ENCODE results near the gene MAGED2.
"Not testable (repeated sequence)": the region's sequence is repeated elsewhere in the genome, so short reads cannot be mapped to it uniquely, and the experiment has no call there.

MAGED2 gene

DNA sequence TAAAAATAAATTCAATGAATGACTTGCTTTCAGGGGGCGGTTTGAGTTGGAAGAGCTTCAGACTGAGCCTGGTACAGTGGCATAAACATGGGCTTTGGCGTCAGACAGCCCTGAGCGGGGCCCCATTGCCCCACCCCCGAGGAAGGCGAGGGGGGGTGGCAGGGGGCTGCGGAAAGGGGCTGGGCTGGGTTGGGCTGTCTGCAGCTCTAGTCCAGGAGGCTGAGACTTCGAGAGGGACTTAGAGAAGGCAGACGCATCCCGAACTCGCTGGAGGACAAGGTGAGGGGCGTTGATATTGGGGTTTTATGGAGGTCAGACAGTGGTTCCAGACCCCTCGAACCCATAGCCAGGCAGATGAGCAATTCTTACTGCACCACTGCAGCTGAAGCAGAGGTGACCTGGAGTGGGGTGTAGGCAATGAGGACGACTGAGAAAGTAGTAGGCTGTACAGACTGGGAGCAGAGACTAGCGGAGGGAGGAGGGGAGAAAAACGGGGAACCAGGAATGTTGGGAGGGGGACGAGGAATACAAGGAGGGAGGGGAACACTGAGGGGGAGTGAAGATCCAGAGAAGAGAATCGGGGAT, at the start of gene MAGED2:
Gene MAGED2, plus strand, starts transcription at position 222 of the 585 bp plus-strand sequence. CDS start 1,587 bp downstream, outside the sequence.
- no peak for DNase-seq (ENCODE audit: low read depth)

- no peak for DNase-seq (ENCODE audit: low read depth)
Measured at GRCh38 chrX:54758114-54759055, 49.2 kb upstream of the MAGED2 start.

DNA sequence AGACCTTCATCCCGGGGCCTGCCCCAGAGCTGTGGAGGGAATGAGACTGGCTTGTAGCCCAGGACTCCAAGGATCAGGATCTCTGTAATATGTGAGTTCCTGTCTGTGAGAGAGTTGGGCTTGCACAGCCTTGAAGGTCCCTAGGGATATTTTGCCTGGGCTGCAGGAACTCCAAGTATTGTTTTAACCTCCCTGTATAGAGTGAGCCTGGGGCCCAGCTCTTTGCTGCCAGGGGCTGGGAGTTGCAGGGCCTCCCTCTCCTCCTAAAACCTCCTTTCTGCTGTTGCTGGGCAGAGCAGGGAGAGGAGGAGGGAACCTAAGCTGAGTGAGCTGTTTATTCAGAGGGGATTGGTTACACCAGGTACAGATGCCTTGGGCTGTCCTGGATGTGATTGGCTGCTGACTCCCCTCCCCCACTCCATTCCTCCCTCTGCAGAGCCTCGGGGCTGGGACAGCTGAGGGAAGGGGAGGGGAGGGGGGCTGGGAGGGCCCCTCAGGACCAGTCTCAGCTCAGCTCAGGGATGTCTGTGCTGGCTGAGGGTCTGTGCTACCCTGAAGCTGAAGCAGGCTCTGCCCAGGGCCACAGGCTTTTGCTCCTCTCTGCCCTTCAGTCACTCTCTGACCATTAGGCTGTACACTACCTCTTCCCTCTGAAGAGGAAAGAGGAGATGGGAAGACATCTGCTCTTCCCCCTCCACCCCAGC, 33.0 kb upstream of the MAGED2 start:
- not testable (repeated sequence) for DNase-seq (ENCODE audit: low read depth)

DNA sequence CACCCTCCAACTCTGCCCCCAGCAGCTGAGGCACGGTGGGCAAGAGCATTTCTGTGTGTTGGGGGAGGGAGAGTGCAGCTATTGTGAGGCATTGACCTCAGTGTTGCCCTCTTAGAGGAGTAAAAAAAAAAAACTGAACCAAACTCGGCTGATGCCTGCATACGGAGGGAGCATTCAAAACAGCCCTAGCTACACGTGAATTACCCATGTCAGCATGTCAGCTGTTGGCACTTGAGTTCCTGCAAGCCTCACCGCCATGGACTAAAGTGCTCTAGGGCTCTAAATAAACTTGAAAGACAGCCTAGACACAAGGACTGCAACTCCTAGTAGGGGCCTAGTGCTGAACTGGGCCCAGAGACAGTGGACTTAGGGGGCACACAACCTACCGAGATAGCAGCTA, 31.5 kb upstream of the MAGED2 start:
- DNase-seq (ENCODE audit: low read depth): no peak

- DNase-seq (ENCODE audit: low read depth): no peak
Measured at GRCh38 chrX:54776987-54777672, 30.4 kb upstream of the MAGED2 start.

- DNase-seq (ENCODE audit: low read depth): no peak
Measured at GRCh38 chrX:54785901-54786300, 21.6 kb upstream of the MAGED2 start.

- no peak for DNase-seq (ENCODE audit: low read depth)
Measured at GRCh38 chrX:54786967-54787366, 20.6 kb upstream of the MAGED2 start.

GRCh38 chrX:54788446-54788845, 19.1 kb upstream of the MAGED2 start:
- DNase-seq (ENCODE audit: low read depth): no peak

DNA sequence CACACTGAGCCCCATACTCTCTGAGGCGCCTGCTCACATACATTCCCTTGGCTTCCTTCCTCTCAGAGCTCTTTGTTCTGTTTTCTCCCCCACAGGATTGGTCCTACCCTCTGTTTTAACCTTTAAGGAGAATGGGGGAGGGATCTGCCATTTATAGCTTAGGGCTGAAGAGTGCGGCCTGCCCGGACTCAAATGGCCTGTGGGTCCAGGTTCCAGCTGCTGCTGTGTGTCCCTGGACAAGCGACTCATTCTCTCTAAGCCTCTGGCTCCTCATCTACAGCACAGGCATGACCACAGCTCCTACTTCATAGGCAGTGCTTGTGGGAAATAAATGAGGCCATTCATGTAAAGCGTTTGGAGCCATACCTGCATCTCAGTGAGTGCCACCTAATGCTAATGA, 18.1 kb upstream of the MAGED2 start:
- DNase-seq (ENCODE audit: low read depth): not testable (repeated sequence)

DNA sequence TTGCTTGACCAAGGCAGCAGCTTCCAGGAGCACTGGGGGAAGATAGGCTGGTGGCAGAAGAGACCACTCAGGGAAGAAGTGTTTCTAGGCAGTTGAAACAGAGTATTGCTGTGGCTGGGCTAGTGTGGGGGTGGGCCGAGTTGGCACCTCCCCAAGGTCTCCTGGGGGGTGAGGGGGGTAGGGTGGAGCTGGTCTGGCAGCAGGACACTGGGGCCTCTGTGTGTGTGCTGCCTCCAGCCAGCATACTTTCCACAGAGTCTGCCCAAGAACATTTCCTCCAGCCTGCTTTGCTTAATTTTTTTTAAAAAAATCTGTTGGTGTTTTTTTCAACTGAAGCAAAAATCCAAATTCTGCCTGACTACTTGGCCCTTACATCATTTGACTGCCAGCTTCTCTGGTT, 13.5 kb upstream of the MAGED2 start:
- DNase-seq (ENCODE audit: low read depth): no peak

DNA sequence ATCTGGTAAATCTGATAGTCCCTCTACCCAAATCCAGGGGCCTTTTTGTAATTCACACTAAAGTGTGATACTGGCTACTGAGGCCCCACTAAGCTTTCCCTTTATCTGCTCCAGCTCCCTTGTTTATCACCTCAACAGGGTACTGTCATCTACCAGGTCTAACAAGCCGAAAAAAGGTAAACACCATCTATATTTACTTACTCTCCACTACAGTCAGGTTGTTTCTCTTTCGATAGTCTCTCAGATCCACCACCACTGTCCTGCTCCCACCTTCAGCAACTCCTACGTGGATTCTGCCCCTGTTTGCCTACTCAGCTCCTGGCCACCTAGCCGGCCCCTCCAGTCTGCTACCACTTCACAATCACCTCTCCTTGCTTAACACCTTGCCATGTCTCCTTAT, 12.8 kb upstream of the MAGED2 start:
- DNase-seq (ENCODE audit: low read depth): no peak

DNA sequence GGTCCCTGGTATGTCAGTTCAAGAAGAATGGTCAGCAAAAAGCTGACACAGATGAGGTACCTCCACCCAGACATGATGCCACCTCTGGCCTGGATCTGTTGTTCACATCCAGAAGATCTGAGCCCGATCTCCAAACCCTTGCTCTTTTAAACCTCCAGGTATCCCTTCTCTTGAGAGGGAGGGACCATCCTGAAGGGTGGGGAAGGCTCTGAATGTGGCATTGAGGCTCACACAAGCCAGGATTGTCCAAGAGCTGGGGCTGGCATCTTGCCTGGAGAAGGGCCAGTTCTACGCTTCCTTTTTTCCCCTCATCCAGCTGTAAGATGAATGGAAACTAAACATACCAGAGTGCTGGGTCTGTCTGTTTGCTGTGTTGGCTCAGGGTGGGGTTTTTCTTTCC, 9.4 kb upstream of the MAGED2 start, which contains the start of gene ITIH6:
Gene ITIH6, minus strand, starts transcription at position 119 of the 400 bp plus-strand sequence. Its CDS starts 45 bp downstream, at position 74.
- DNase-seq (ENCODE audit: low read depth): no peak

- DNase-seq (ENCODE audit: low read depth): no peak
Measured at GRCh38 chrX:54799046-54799445, 8.5 kb upstream of the MAGED2 start.

- no peak for DNase-seq (ENCODE audit: low read depth)
Measured at GRCh38 chrX:54808109-54808604, 612 bp downstream of the MAGED2 start.

DNA sequence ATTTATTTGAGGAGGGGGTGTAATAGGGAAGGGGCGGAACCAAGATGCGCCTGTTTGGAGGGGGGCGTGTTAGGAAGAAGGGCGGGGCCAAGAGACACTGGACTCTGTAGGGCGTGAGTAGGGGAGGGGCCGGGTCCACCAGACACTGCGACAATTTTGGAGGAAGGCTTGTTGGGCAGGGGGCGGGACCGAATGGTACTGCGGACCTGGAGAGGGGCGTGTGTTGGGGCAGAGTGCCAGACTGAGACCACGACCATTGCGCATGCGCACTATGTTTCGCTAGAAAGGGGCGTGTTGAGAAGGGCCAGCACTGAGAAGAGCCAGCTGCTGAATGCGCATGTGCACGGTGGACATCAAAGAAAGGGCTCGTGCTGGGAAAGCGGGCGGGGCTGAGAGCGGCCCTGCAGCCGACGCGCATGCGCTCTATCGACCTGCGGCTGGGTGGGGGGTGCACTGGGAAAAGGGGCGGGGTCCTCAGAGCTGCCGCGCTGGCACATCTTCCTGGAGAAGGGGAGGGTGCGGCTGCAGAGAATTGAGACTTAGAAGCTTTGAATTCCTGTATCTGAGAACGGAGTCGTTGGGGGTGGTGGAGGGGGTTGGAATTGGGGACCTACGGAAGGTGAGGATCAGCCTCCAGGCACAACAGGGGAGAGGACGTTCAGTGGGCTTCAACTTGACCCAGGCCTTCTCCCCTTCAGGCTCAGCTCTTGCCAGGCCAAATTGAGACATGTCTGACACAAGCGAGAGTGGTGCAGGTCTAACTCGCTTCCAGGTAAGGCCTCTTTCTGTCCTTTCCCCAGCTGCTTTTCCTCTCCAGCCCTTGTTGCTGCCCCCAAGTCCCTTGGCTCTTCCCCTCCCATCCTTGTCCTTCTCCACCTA, 1.3 kb downstream of the MAGED2 start:
- DNase-seq (ENCODE audit: low read depth): peak; percentile 61

GRCh38 chrX:54810532-54810931, 3.0 kb downstream of the MAGED2 start:
- no peak for DNase-seq (ENCODE audit: low read depth)

DNA sequence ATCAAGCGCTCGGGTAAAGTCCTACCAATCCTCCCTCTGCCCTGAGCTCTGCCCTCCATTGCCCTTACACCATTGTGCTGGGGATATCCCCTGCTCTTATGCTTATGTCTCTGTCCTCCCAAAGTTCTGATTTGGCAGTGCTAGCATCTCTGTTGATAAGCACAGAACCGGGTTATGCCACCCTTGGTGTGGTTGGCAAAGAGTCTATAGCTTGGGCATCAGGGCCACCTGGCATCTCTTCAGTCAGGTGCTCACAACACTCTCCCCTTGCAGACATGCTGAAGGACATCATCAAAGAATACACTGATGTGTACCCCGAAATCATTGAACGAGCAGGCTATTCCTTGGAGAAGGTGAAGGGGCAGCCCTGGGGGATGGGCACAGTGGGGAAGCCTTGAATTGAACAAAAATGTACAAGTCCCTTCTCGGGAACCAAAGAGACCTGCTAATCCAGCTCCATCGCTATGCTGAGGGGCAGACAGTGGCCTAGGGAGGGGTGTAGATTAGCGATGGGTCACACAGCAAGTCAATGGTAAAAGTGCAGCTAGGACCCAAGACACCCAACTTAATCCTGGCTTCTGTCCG, 3.8 kb downstream of the MAGED2 start:
- DNase-seq (ENCODE audit: low read depth): no peak

GRCh38 chrX:54812306-54812705, 4.8 kb downstream of the MAGED2 start:
- DNase-seq (ENCODE audit: low read depth): no peak

DNA sequence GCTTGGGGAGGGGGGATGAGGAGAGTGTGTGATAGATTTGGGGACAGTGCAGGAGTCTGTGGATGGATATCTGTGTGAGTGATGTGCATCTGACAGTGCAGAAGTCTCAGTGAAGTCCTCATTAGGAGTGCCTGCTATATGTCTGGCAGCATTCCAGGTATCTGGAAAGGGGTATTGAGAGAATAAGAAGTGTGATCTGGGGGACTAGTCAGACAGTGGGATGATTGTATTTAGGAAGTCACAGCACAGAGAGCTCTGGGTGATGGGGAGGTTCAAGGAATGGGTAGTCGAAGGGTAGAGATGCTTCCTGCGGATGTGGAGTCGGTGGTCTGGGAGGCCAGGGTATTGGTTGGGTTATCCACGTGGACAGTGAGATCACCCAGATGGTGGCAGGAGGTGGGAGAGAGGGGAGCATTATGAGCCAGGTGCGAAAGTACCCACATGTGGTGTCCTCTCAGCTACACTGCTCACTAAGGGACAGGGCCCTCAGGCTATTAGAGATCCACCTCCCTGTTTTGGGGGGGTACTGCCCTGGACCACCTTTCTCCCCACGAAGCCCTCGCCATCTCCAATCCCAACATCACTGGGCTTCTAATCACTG, 9.8 kb downstream of the MAGED2 start:
- no peak for DNase-seq (ENCODE audit: low read depth)

- DNase-seq (ENCODE audit: low read depth): no peak
Measured at GRCh38 chrX:54818221-54818620, 10.7 kb downstream of the MAGED2 start.

All from stimulated activated CD8-positive, alpha-beta memory T cell treated with anti-CD3 and anti-CD28 coated beads, Interleukin-7, amount 100 ng/mL, for 24 hours (primary cell).